Activated CD8-positive, alpha-beta memory T cell treated with anti-CD3 and anti-CD28 coated beads, Interleukin-2, amount 50 U/mL, for 24 hours (primary cell): Measurements from ENCODE around the gene SRRM3.
"Not testable (repeated sequence)": the region's sequence is repeated elsewhere in the genome, so short reads cannot be mapped to it uniquely, and the experiment has no call there.

Source experiments
- DNase-seq: peaks from one replicate; pipeline ENCODE4 v3.0.0-alpha.2; 2020; ENCODE audit errors: extremely low read depth

Gene SRRM3

GRCh38 chr7:76201732-76202665 is at the start of gene SRRM3:
Gene SRRM3 (plus strand): TSS chr7:76201896. CDS start chr7:76235067, 33,171 bp downstream.
- DNase-seq: peak; percentile 44

GRCh38 chr7:76151932-76152331 is 49.8 kb upstream of the SRRM3 start:
- DNase-seq: no peak

GRCh38 chr7:76153571-76154230 is 48.0 kb upstream of the SRRM3 start:
- not testable (repeated sequence) for DNase-seq

- no peak for DNase-seq
Measured at GRCh38 chr7:76155938-76156337, 45.8 kb upstream of the SRRM3 start.

- not testable (repeated sequence) for DNase-seq
Measured at GRCh38 chr7:76156992-76157685, 44.6 kb upstream of the SRRM3 start.

GRCh38 chr7:76158416-76158815 is 43.3 kb upstream of the SRRM3 start:
- not testable (repeated sequence) for DNase-seq

- DNase-seq: not testable (repeated sequence)
Measured at GRCh38 chr7:76162416-76163170, 39.1 kb upstream of the SRRM3 start.

- DNase-seq: not testable (repeated sequence)
Measured at GRCh38 chr7:76163812-76164211, 37.9 kb upstream of the SRRM3 start.

- no peak for DNase-seq
Measured at GRCh38 chr7:76165106-76165972, 36.4 kb upstream of the SRRM3 start.

- DNase-seq: no peak
Measured at GRCh38 chr7:76165973-76166403, 35.7 kb upstream of the SRRM3 start.

GRCh38 chr7:76166404-76167255 is 35.1 kb upstream of the SRRM3 start:
- peak; percentile 80 for DNase-seq

GRCh38 chr7:76173566-76174205 is 28.0 kb upstream of the SRRM3 start:
- DNase-seq: no peak

GRCh38 chr7:76176951-76177350 is 24.7 kb upstream of the SRRM3 start:
- not testable (repeated sequence) for DNase-seq

GRCh38 chr7:76179686-76180085 is 22.0 kb upstream of the SRRM3 start:
- no peak for DNase-seq

GRCh38 chr7:76182225-76182960 is 19.3 kb upstream of the SRRM3 start:
- DNase-seq: no peak

- no peak for DNase-seq
Measured at GRCh38 chr7:76185187-76185896, 16.4 kb upstream of the SRRM3 start.

GRCh38 chr7:76187272-76187671 is 14.4 kb upstream of the SRRM3 start:
- DNase-seq: no peak

GRCh38 chr7:76189276-76189675 is 12.4 kb upstream of the SRRM3 start:
- no peak for DNase-seq
